Testis (tissue), 2 donors: ENCODE measurements around the gene CFAP52.

Experiments
- POLR2A ChIP-seq: fragments of 450-650 bp; IDR thresholded peaks from one replicate; pipeline ENCODE4 v1.6.1; 2017; ENCODE audit warnings: antibody characterized with exemption, mild to moderate bottlenecking, moderate library complexity
- TF ChIP-seq, protein P1 (sequence below), 3 experiments: fragments of 450-650 bp in 2 of 3; fragments of 200-600 bp in 1 of 3; sonication (generic) in 1 of 3; IDR thresholded peaks; one replicate each; pipeline ENCODE4 v1.5.1; 2016 to 2019; ENCODE audit warnings: antibody characterized with exemption in 3 of 3, mild to moderate bottlenecking in 2 of 3, moderate library complexity in 1 of 3

DNA sequence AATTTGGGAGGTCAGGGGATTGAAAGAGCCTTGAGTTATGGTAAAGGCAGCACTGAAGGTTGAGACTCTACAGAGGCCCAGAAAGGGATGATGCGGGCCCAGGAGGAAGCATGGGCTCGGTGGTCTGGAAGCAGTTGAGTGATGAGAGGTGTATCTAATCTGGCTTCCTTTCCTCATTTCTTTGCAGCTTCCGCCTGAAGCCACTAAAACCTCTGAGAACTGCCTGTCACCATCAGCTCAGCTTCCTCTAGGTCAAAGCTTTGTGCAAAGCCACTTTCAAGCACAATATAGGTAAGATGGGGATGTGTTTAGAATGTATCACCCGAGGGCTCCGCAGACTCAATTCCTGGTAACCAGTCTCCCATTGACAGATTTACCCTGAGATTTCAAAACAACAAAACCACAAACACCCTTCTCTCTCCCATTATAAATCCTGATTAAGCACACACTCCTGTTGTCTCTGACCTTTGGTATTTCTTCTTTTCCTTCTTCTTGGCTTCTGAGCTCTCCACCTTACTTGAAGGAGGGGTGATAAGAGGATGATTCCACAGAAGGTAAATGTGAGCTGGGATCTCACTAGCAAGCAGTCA is 90.1 kb downstream of the CFAP52 start:
- TF ChIP-seq, protein P1, sequence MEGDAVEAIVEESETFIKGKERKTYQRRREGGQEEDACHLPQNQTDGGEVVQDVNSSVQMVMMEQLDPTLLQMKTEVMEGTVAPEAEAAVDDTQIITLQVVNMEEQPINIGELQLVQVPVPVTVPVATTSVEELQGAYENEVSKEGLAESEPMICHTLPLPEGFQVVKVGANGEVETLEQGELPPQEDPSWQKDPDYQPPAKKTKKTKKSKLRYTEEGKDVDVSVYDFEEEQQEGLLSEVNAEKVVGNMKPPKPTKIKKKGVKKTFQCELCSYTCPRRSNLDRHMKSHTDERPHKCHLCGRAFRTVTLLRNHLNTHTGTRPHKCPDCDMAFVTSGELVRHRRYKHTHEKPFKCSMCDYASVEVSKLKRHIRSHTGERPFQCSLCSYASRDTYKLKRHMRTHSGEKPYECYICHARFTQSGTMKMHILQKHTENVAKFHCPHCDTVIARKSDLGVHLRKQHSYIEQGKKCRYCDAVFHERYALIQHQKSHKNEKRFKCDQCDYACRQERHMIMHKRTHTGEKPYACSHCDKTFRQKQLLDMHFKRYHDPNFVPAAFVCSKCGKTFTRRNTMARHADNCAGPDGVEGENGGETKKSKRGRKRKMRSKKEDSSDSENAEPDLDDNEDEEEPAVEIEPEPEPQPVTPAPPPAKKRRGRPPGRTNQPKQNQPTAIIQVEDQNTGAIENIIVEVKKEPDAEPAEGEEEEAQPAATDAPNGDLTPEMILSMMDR (IDR thresholded peaks at IDR 0.05) = no peak
- TF ChIP-seq POLR2A = no peak
